HG03342 (cell line): ENCODE results near the gene FOXL1.

Experiments used
- ATAC-seq: cut with Tn5 transposase; IDR thresholded peaks from one replicate; pipeline ENCODE4 v1.9.1; 2021; ENCODE audit warnings: mild to moderate bottlenecking, moderate library complexity; ENCODE audit not compliant: unreplicated experiment

The FOXL1 gene

GRCh38 chr16:86549076-86549892 is 29.1 kb upstream of the FOXL1 start:
- ATAC-seq = no peak

GRCh38 chr16:86549893-86550190 is 28.5 kb upstream of the FOXL1 start:
- no peak for ATAC-seq

- no peak for ATAC-seq
Observed at GRCh38 chr16:86550281-86550680, 28.1 kb upstream of the FOXL1 start.

GRCh38 chr16:86553356-86553755 is 25.0 kb upstream of the FOXL1 start:
- no peak for ATAC-seq

- ATAC-seq = peak; percentile 19
Observed at GRCh38 chr16:86554599-86554916, 23.8 kb upstream of the FOXL1 start.

GRCh38 chr16:86554917-86555703 is 23.2 kb upstream of the FOXL1 start, which contains the start of gene MTHFSD:
Gene MTHFSD, minus strand, starts transcription at chr16:86555235. Its CDS starts 51 bp downstream, at chr16:86555184.
- ATAC-seq = peak; percentile 85

GRCh38 chr16:86555704-86556075 is 22.7 kb upstream of the FOXL1 start:
- no peak for ATAC-seq

- no peak for ATAC-seq
Observed at GRCh38 chr16:86556576-86556975, 21.8 kb upstream of the FOXL1 start.

- no peak for ATAC-seq
Observed at GRCh38 chr16:86557587-86557986, 20.8 kb upstream of the FOXL1 start.

GRCh38 chr16:86558355-86559193 is 19.8 kb upstream of the FOXL1 start:
- no peak for ATAC-seq

- no peak for ATAC-seq
Observed at GRCh38 chr16:86559802-86560305, 18.5 kb upstream of the FOXL1 start.

GRCh38 chr16:86562356-86562755 is 16.0 kb upstream of the FOXL1 start:
- no peak for ATAC-seq

GRCh38 chr16:86563469-86564345 is 14.6 kb upstream of the FOXL1 start:
- peak; percentile 72 for ATAC-seq

GRCh38 chr16:86565181-86565631 is 13.1 kb upstream of the FOXL1 start:
- no peak for ATAC-seq

- ATAC-seq = no peak
Observed at GRCh38 chr16:86565644-86566511, 12.5 kb upstream of the FOXL1 start.

- no peak for ATAC-seq
Observed at GRCh38 chr16:86566601-86566965, 11.8 kb upstream of the FOXL1 start, which contains the start of gene FOXC2. Gene FOXC2, plus strand, starts transcription at chr16:86566829. Its CDS starts 507 bp downstream, at chr16:86567336.

GRCh38 chr16:86566966-86567700 is 11.2 kb upstream of the FOXL1 start:
- no peak for ATAC-seq
